Ammon's horn (tissue), 1 donor: ENCODE data around the gene CSMD2.
"Not testable (repeated sequence)": the region's sequence is repeated elsewhere in the genome, so short reads cannot be mapped to it uniquely, and the experiment has no call there.

Experiments used
- DNase-seq: peaks from one replicate; pipeline ENCODE4 v3.0.0-alpha.2; 2016; ENCODE audit warnings: low spot score

The CSMD2 gene

GRCh38 chr1:34164771-34165391 lies at the start of gene CSMD2:
TSS of gene CSMD2 (minus strand) at chr1:34165230. CDS start at chr1:34165097, 133 bp downstream.
- peak; percentile 74 for DNase-seq

- no peak for DNase-seq
Observed at GRCh38 chr1:34213956-34214355, 48.9 kb upstream of the CSMD2 start.

- no peak for DNase-seq
Observed at GRCh38 chr1:34212673-34213072, 47.6 kb upstream of the CSMD2 start.

GRCh38 chr1:34199927-34200326 lies 34.9 kb upstream of the CSMD2 start:
- no peak for DNase-seq

GRCh38 chr1:34192621-34193020 lies 27.6 kb upstream of the CSMD2 start:
- no peak for DNase-seq

GRCh38 chr1:34190692-34191091 lies 25.7 kb upstream of the CSMD2 start:
- no peak for DNase-seq

GRCh38 chr1:34188985-34189384 lies 24.0 kb upstream of the CSMD2 start:
- DNase-seq = no peak

- no peak for DNase-seq
Observed at GRCh38 chr1:34188418-34188817, 23.4 kb upstream of the CSMD2 start.

GRCh38 chr1:34186741-34187494 lies 21.9 kb upstream of the CSMD2 start:
- no peak for DNase-seq

- not testable (repeated sequence) for DNase-seq
Observed at GRCh38 chr1:34183381-34183780, 18.4 kb upstream of the CSMD2 start.

GRCh38 chr1:34178072-34178471 lies 13.0 kb upstream of the CSMD2 start:
- no peak for DNase-seq

- DNase-seq = peak; percentile 20
Observed at GRCh38 chr1:34176830-34177603, 12.0 kb upstream of the CSMD2 start, which contains the start of gene C1orf94. TSS of gene C1orf94 (plus strand) at chr1:34176907. CDS start at chr1:34177790, 883 bp downstream.

GRCh38 chr1:34175744-34176143 lies 10.7 kb upstream of the CSMD2 start:
- no peak for DNase-seq

GRCh38 chr1:34167389-34167788 lies 2.4 kb upstream of the CSMD2 start:
- no peak for DNase-seq

GRCh38 chr1:34166625-34167361 lies 1.8 kb upstream of the CSMD2 start:
- DNase-seq = peak; percentile 89

GRCh38 chr1:34166191-34166624 lies 1.2 kb upstream of the CSMD2 start:
- DNase-seq = peak; percentile 25

GRCh38 chr1:34165422-34165921 lies 442 bp upstream of the CSMD2 start:
- DNase-seq = peak; percentile 15

- no peak for DNase-seq
Observed at GRCh38 chr1:34163792-34164731, 968 bp downstream of the CSMD2 start.

- peak; percentile 86 for DNase-seq
Observed at GRCh38 chr1:34162852-34163766, 1.9 kb downstream of the CSMD2 start.

- no peak for DNase-seq
Observed at GRCh38 chr1:34156739-34157138, 8.3 kb downstream of the CSMD2 start.
